ENCODE data around the gene CDC20. TPM values are rescaled to one million over a fixed set of nuclear protein-coding genes. Genes with fewer than 3 reads are reported as not detected.
"Not testable (repeated sequence)": the region's sequence is repeated elsewhere in the genome, so short reads cannot be mapped to it uniquely, and the experiment has no call there.

CDC20 gene
- total and polyA plus RNA-seq, 7 donors, result 0.25 to 1.9 (median 1.1) TPM; not detected in 2

GRCh38 chr1:43398227-43398626 lies 39.4 kb downstream of the CDC20 start:
- Histone ChIP-seq H3K9me3 (no peaks in the 10 kb centered on the region), H3K27ac (no peak overlapping the region), H3K4me3 (no peak overlapping the region), H3K27me3 (ENCODE audit: insufficient read depth in 3 of 3, low read length in 2 of 3) (no peaks in the 10 kb centered on the region), H3K36me3 (ENCODE audit: insufficient read depth in 1 of 2, low read depth in 1 of 2) (peaks cover 5 to 56% of the 10 kb centered on the region in 2 donors), H3K4me1 (no peaks in the 10 kb centered on the region)
- ATAC-seq (no peak), DNase-seq (no peak)
- intact Hi-C loops (cut with DNase I), result no loop called here
- 96 to 99% (median 98%) methylated on average over 3 of the region's 3 CpGs for WGBS, 3 donors
- no peak for TF ChIP-seq CTCF (IDR thresholded peaks at IDR 0.05)

GRCh38 chr1:43400441-43400840 lies 41.7 kb downstream of the CDC20 start:
- 96 to 99% (median 97%) methylated on average over 9 of the region's 9 CpGs for WGBS, 3 donors

GRCh38 chr1:43402089-43402865 lies 43.5 kb downstream of the CDC20 start:
- DNase-seq, result no peak
- intact Hi-C loops (cut with DNase I), result no loop called here

More at GRCh38 chr1:43400441-43400840, 41.7 kb downstream of the CDC20 start:
- H3K27ac ChIP-seq; H3K4me3 ChIP-seq; H3K4me1 ChIP-seq; intact Hi-C loops (cut with DNase I); DNase-seq; H3K9me3 ChIP-seq; H3K27me3 ChIP-seq (ENCODE audit: insufficient read depth in 3 of 3, low read length in 2 of 3); ATAC-seq: not testable (repeated sequence)
- peaks cover 11 to 57% of the 10 kb centered on the region in 2 donors for H3K36me3 ChIP-seq (ENCODE audit: insufficient read depth in 1 of 2, low read depth in 1 of 2)

GRCh38 chr1:43404353-43404752 lies 45.6 kb downstream of the CDC20 start:
- H3K36me3 ChIP-seq (ENCODE audit: insufficient read depth in 1 of 2, low read depth in 1 of 2), result peaks cover 14 to 71% of the 10 kb centered on the region in 2 donors
- no peaks in the 10 kb centered on the region for H3K9me3 ChIP-seq
- no peaks in the 10 kb centered on the region for H3K4me1 ChIP-seq
- ATAC-seq (no peak), DNase-seq (no peak)
- no peak for TF ChIP-seq CTCF (IDR thresholded peaks at IDR 0.05)
- H3K27ac ChIP-seq, result no peak overlapping the region
- no peak overlapping the region for H3K4me3 ChIP-seq
- intact Hi-C loops (cut with DNase I), result no loop called here
- WGBS, 3 donors, result 95 to 98% (median 96%) methylated on average over 6 of the region's 6 CpGs
- no peaks in the 10 kb centered on the region for H3K27me3 ChIP-seq (ENCODE audit: insufficient read depth in 3 of 3, low read length in 2 of 3)

More at GRCh38 chr1:43402089-43402865, 43.5 kb downstream of the CDC20 start:
- H3K4me3 ChIP-seq, result no peak overlapping the region
- H3K36me3 ChIP-seq (ENCODE audit: insufficient read depth in 1 of 2, low read depth in 1 of 2), result peaks cover 19 to 60% of the 10 kb centered on the region in 2 donors
- no peaks in the 10 kb centered on the region for H3K27me3 ChIP-seq (ENCODE audit: insufficient read depth in 3 of 3, low read length in 2 of 3)
- H3K4me1 ChIP-seq, result no peaks in the 10 kb centered on the region
- no peak overlapping the region for H3K27ac ChIP-seq
- H3K9me3 ChIP-seq, result no peaks in the 10 kb centered on the region
- ATAC-seq, result no peak
- TF ChIP-seq CTCF (IDR thresholded peaks at IDR 0.05), result no peak
- WGBS, 3 donors, result 91 to 94% (median 91%) methylated on average over 6 of the region's 6 CpGs

- 76 to 91% (median 78%) methylated on average over 6 of the region's 6 CpGs for WGBS, 3 donors
- intact Hi-C loops (cut with DNase I), result no loop called here
- no peak for TF ChIP-seq CTCF (IDR thresholded peaks at IDR 0.05)
- DNase-seq (no peak), ATAC-seq (no peak)
- H3K4me3 ChIP-seq, result no peak overlapping the region
- H3K27ac ChIP-seq, result no peak overlapping the region
- H3K36me3 ChIP-seq (ENCODE audit: insufficient read depth in 1 of 2, low read depth in 1 of 2), result peaks cover 14 to 81% of the 10 kb centered on the region in 2 donors
- no peaks in the 10 kb centered on the region for H3K27me3 ChIP-seq (ENCODE audit: insufficient read depth in 3 of 3, low read length in 2 of 3)
- H3K9me3 ChIP-seq, result no peaks in the 10 kb centered on the region
- H3K4me1 ChIP-seq, result no peaks in the 10 kb centered on the region
Measured at GRCh38 chr1:43405219-43405875, 46.6 kb downstream of the CDC20 start.
